GM12878 (cell line): ENCODE results near the gene RFWD3.

Experiments used
- HCFC1 ChIP-seq: fragments of 150-350 bp; IDR thresholded peaks from 2 replicates; pipeline ENCODE4 v1.6.1; 2014; ENCODE audit warnings: low read length
- JUNB ChIP-seq: IDR thresholded peaks from 2 replicates; pipeline ENCODE4 v1.6.1; 2016; ENCODE audit warnings: antibody characterized with exemption, mild to moderate bottlenecking
- PML ChIP-seq: IDR thresholded peaks from 2 replicates; pipeline ENCODE4 v1.6.1; 2012; ENCODE audit warnings: low read length, inconsistent platforms

GRCh38 chr16:74651841-74652240, 14.8 kb downstream of the RFWD3 start:
- TF ChIP-seq JUNB, result no peak
- no peak for TF ChIP-seq PML
- no peak for TF ChIP-seq HCFC1
